ENCODE results near the gene CDIP1.

- TF ChIP-seq CTCF (IDR thresholded peaks at IDR 0.05; ENCODE audit: poor library complexity) (no peak), EZH2 (IDR thresholded peaks at IDR 0.05; ENCODE audit: borderline replicate concordance) (no peak), EZH2phosphoT487 (IDR thresholded peaks at IDR 0.05; ENCODE audit: low read depth, severe bottlenecking, unreplicated experiment) (no peak)
Observed at GRCh38 chr16:4536391-4537106, 2.0 kb downstream of the CDIP1 start.
